ENCODE results near the gene POC1B. TPM values are rescaled to one million over a fixed set of nuclear protein-coding genes. Genes with fewer than 3 reads are reported as not detected.

POC1B gene
- total RNA-seq, 2 donors from 2014 or later, result 10.9 to 32.6 TPM

DNA sequence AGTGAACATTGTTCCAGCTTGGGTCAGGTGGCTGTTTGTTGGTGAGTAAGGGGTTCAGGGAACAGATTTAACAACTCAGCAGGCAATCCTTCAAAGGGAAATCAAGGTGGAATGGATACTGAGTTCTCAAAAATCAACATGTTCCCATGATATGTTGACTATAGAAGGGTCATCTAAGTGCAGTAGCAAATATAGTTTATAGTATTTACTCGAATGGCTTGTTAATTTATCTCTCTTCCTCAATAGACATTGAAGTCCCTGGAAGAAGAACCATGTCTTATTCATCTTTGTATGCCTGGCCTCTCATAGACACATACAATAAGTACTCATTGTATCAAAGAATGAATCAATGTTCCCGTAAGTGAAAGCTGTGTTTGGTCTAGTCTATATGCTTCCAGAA, 149.0 kb downstream of the POC1B start:
- Histone ChIP-seq H3K4me1 (peaks cover 21% of the 10 kb centered on the region), H3K9me3 (no peaks in the 10 kb centered on the region), H3K27ac (no peak overlapping the region), H3K27me3 (no peaks in the 10 kb centered on the region), H3K36me3 (replicated peaks in 1 of 2; ENCODE audit: insufficient read depth in 1 of 2, low read depth in 2 of 2) (no peaks in the 10 kb centered on the region), H3K4me3 (no peak overlapping the region)
- ATAC-seq, result no peak
- no peak for TF ChIP-seq POLR2A (IDR thresholded peaks at IDR 0.05)
- TF ChIP-seq, protein P1, sequence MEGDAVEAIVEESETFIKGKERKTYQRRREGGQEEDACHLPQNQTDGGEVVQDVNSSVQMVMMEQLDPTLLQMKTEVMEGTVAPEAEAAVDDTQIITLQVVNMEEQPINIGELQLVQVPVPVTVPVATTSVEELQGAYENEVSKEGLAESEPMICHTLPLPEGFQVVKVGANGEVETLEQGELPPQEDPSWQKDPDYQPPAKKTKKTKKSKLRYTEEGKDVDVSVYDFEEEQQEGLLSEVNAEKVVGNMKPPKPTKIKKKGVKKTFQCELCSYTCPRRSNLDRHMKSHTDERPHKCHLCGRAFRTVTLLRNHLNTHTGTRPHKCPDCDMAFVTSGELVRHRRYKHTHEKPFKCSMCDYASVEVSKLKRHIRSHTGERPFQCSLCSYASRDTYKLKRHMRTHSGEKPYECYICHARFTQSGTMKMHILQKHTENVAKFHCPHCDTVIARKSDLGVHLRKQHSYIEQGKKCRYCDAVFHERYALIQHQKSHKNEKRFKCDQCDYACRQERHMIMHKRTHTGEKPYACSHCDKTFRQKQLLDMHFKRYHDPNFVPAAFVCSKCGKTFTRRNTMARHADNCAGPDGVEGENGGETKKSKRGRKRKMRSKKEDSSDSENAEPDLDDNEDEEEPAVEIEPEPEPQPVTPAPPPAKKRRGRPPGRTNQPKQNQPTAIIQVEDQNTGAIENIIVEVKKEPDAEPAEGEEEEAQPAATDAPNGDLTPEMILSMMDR (IDR thresholded peaks at IDR 0.05), result no peak
- intact Hi-C loops (cut with DNase I), result no loop called here
- DNase-seq, result no peak
- 86 to 88% methylated on average over 2 of the region's 2 CpGs for WGBS, 2 donors

DNA sequence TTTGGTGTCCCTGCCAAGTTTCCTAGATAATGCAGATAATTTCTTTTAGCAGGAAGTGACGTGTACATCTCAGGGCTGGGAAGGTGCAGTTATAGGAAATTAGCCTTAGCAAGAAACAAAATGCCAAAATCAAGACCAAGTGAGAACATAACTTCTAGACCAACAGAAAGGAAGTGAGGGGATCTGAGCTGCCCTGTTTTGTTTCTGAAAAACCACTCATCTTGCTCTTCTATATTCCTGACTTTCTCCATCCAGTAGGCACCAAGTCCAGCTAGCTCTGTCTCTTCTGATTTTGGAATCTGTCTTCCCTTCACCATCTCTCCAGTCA, 149.7 kb downstream of the POC1B start:
- Histone ChIP-seq H3K27ac (no peak overlapping the region), H3K9me3 (no peaks in the 10 kb centered on the region), H3K4me1 (peaks cover 21% of the 10 kb centered on the region), H3K36me3 (replicated peaks in 1 of 2; ENCODE audit: insufficient read depth in 1 of 2, low read depth in 2 of 2) (no peaks in the 10 kb centered on the region), H3K27me3 (no peaks in the 10 kb centered on the region), H3K4me3 (no peak overlapping the region)
- no peak for DNase-seq
- ATAC-seq, result no peak
- intact Hi-C loops (cut with DNase I), result no loop called here
- TF ChIP-seq POLR2A (IDR thresholded peaks at IDR 0.05), result no peak
- TF ChIP-seq, protein P1 (IDR thresholded peaks at IDR 0.05), result no peak
- WGBS, 2 donors, result 92 to 94% methylated on average over 1 of the region's 1 CpG

DNA sequence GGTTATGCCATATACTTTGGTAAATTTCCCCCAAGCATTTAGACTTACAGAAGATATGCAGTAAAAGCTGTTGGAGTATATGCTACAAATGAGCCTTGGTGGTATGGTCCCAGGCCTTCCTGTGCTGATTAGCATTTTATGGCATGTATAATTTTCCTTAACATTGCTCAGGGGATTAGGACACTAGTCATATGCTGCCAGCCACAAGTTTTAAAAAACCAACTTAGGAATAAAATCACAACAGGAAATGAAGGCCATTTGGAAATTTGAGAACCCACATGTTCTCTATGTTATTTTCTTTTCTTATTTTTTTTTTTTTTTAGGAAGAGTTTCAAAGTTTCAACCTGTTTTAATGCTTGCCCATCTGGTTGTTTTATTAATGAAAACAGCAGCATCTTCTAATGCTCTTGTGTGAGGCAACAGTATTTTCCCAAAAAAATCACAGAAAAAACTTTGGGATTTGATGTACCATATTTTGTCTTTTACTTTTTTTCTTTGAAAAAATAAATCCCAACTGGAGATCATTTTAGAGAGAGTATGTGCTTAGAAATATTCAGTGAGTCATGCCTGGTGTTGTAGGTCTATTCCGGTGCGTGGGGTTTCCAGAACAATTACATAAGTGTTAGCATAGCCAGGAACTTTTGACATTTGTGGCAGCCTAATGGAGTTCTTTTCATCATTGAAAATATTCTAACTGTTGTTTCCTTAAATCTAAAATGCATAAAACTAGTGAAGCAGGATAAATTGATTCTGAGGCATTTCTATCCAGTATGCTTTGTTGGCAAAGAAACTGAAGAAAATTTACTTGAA, 151.9 kb downstream of the POC1B start:
- Histone ChIP-seq H3K27ac (peak overlapping the region in 2 of 4 donors; percentile 36 to 68), H3K27me3 (no peaks in the 10 kb centered on the region), H3K4me3 (no peak overlapping the region), H3K36me3 (replicated peaks in 1 of 2; ENCODE audit: insufficient read depth in 1 of 2, low read depth in 2 of 2) (no peaks in the 10 kb centered on the region), H3K4me1 (peaks cover 21% of the 10 kb centered on the region), H3K9me3 (no peaks in the 10 kb centered on the region)
- peak; percentile 72 for ATAC-seq
- TF ChIP-seq, protein P1 (IDR thresholded peaks at IDR 0.05), result no peak
- TF ChIP-seq POLR2A (IDR thresholded peaks at IDR 0.05), result no peak
- DNase-seq, result peak in 3 of 4 donors; percentile 25 to 57 (median 51)
- WGBS, 2 donors, result 42 to 66% methylated on average over 2 of the region's 2 CpGs
- intact Hi-C loops (cut with DNase I), result no loop called here

DNA sequence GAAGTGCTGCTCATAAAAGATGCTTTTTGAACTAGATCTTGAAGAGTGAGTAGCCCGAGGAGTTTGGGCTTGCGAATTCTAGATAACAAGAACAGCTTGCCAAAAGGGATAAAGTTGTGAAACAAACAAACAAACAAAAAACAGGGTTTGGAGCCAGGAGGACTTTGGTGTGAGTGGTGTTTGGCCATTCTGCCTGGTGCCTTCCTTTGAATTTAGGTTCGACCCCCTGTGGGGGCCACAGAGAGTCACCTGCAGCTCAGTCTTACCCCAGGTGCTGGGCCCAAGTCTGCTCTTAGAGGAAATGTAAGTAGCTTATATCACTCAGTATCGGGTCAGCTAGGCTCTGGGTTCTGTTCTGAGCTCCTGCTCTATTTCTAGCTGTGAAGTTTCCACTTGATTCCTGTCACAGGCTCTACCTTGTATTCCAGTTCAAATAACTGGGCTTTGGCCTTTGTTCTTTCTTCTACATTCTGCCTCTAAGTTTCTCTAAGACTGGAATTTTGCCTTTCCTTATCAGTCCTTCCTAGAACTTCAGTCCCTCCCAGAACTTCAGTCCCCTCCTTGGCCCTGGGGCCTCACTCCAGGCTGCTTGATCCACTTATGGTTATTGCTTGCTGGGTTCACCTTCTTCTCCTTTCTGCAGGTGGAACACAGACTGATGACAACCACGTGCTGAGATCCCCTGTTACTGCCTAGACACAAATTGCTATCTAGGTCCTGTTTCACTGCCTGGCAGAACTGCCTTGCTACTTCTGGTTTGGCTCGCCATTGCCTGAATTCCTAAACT, 153.1 kb downstream of the POC1B start:
- TF ChIP-seq, protein P1 (IDR thresholded peaks at IDR 0.05), result no peak
- TF ChIP-seq POLR2A (IDR thresholded peaks at IDR 0.05), result no peak
- Histone ChIP-seq H3K36me3 (replicated peaks in 1 of 2; ENCODE audit: insufficient read depth in 1 of 2, low read depth in 2 of 2) (no peaks in the 10 kb centered on the region), H3K4me1 (peaks cover 29% of the 10 kb centered on the region), H3K4me3 (no peak overlapping the region), H3K27ac (no peak overlapping the region), H3K27me3 (no peaks in the 10 kb centered on the region), H3K9me3 (no peaks in the 10 kb centered on the region)
- 64 to 67% methylated on average over 6 of the region's 6 CpGs for WGBS, 2 donors
- ATAC-seq (no peak), DNase-seq (no peak)
- intact Hi-C loops (cut with DNase I), result no loop called here

Data from body of pancreas (tissue), 4 donors.